Ovary (tissue), 9 donors: ENCODE results near the gene KLLN. TPM values are rescaled to one million over a fixed set of nuclear protein-coding genes. Genes with fewer than 3 reads are reported as not detected.

Experiments
- DNase-seq, 5 donors: peaks; one replicate each; pipeline ENCODE4 v3.0.0-alpha.2; 2019 to 2020
- H3K27ac ChIP-seq, 2 donors: fragments of 200-600 bp; one replicate each; pipeline versions ENCODE4 v1.5.1 to v1.8.0; 2019 to 2022
- H3K27me3 ChIP-seq: fragments of 200-600 bp; one replicate; pipeline ENCODE4 v1.8.0; 2022
- H3K36me3 ChIP-seq: fragments of 200-600 bp; sonication (generic); one replicate; pipeline ENCODE4 v1.5.1; 2019
- H3K4me1 ChIP-seq: one replicate; pipeline ENCODE4 v1.8.1; 2013; ENCODE audit warnings: mild to moderate bottlenecking, moderate library complexity; ENCODE audit not compliant: insufficient read depth
- H3K4me3 ChIP-seq: fragments of 200-600 bp; sonication (generic); one replicate; pipeline ENCODE4 v1.5.1; 2017
- H3K9me3 ChIP-seq, 2 donors: fragments of 200-600 bp in 1 of 2; sonication (generic) in 1 of 2; one replicate each; pipeline versions ENCODE4 v1.5.1 to v1.8.1; 2013 to 2019; ENCODE audit warnings: mild to moderate bottlenecking in 1 of 2, moderate library complexity in 1 of 2
- EP300 ChIP-seq: sonication (generic); formaldehyde crosslinking; IDR thresholded peaks from one replicate; pipeline ENCODE4 v1.6.1; 2017; ENCODE audit warnings: antibody characterized with exemption
- POLR2A ChIP-seq: fragments of 450-650 bp; IDR thresholded peaks from one replicate; pipeline ENCODE4 v1.6.1; 2017; ENCODE audit warnings: antibody characterized with exemption, mild to moderate bottlenecking, moderate library complexity
- WGBS, 3 donors: extraction: QIAGEN DNeasy Blood & Tissue Kit in 1 of 3; methylation state at CpG; one replicate each; pipeline versions ENCODE4 v1.1.5 to v1.1.7; 2013 to 2017; 5-methylcytosine and 5-hydroxymethylcytosine counted together
- intact Hi-C, 4 donors: fragments of 100-400 bp; cut with DNase I; formaldehyde crosslinking; loops; one replicate each; pipeline versions ENCODE4 v1.11.0 to v1.15.1; 2022 to 2023
- polyA plus RNA-seq, 2 donors: library from polyadenylated mRNA; stranded (reverse); fragments of 200-250 nt in 1 of 2; fragments of 350-450 nt in 1 of 2; fragmentation: Illumina TruSeq in 1 of 2; extraction: RNeasy Lipid Tissue Mini Kit (QIAGEN cat#74804) in 1 of 2; gene quantifications; one replicate each; pipeline ENCODE4 v1.2.3, GENCODE V29; 2013 to 2014
- total RNA-seq, 7 donors: library from RNA; depleted of rRNA in 2 of 7; stranded (reverse); fragments of >200 nt in 2 of 7; fragmentation: NEBNext Ultra II Directional in 3 of 7; extraction: Animal tissue kit (Norgen Biotek cat#: 25700) in 3 of 7; gene quantifications; one replicate each; pipeline versions ENCODE4 v1.1.0 to v1.2.4, GENCODE V29; 2016 to 2023
- TF ChIP-seq, protein P1 (sequence below), 3 donors: fragments of 450-650 bp in 2 of 3; fragments of 200-600 bp in 1 of 3; IDR thresholded peaks; one replicate each; pipeline versions ENCODE4 v1.5.1 to v1.8.0; 2016 to 2022; ENCODE audit warnings: antibody characterized with exemption in 3 of 3, mild to moderate bottlenecking in 1 of 3
- donor health status: DM: no; HTN: no; CAD: no; lungs with moderate emphysema.
- donor health status: DM: no; HTN: no; CAD: no.
- donor health status: Bipolar disorder and iron deficiency.
- donor health status: DM: yes; HTN: yes; CAD: no.
- donor health status: DM: no; HTN: no; CAD: no.
- donor health status: DM: yes; HTN: yes; CAD: no.

Gene KLLN
- total and polyA plus RNA-seq, 9 donors = 0.22 to 2.0 (median 0.60) TPM

GRCh38 chr10:87827681-87828080 is 35.7 kb downstream of the KLLN start:
- no peak for DNase-seq
- Histone ChIP-seq H3K36me3 (no peaks in the 10 kb centered on the region), H3K4me1 (no peaks in the 10 kb centered on the region), H3K4me3 (no peak overlapping the region), H3K9me3 (no peaks in the 10 kb centered on the region), H3K27me3 (no peaks in the 10 kb centered on the region), H3K27ac (no peak overlapping the region)
- intact Hi-C loops = no loop called here
- WGBS, 3 donors = 93 to 94% (median 94%) methylated on average over 2 of the region's 2 CpGs
- TF ChIP-seq, protein P1, sequence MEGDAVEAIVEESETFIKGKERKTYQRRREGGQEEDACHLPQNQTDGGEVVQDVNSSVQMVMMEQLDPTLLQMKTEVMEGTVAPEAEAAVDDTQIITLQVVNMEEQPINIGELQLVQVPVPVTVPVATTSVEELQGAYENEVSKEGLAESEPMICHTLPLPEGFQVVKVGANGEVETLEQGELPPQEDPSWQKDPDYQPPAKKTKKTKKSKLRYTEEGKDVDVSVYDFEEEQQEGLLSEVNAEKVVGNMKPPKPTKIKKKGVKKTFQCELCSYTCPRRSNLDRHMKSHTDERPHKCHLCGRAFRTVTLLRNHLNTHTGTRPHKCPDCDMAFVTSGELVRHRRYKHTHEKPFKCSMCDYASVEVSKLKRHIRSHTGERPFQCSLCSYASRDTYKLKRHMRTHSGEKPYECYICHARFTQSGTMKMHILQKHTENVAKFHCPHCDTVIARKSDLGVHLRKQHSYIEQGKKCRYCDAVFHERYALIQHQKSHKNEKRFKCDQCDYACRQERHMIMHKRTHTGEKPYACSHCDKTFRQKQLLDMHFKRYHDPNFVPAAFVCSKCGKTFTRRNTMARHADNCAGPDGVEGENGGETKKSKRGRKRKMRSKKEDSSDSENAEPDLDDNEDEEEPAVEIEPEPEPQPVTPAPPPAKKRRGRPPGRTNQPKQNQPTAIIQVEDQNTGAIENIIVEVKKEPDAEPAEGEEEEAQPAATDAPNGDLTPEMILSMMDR (IDR thresholded peaks at IDR 0.05) = no peak
- TF ChIP-seq EP300 (no peak), POLR2A (no peak)

DNA sequence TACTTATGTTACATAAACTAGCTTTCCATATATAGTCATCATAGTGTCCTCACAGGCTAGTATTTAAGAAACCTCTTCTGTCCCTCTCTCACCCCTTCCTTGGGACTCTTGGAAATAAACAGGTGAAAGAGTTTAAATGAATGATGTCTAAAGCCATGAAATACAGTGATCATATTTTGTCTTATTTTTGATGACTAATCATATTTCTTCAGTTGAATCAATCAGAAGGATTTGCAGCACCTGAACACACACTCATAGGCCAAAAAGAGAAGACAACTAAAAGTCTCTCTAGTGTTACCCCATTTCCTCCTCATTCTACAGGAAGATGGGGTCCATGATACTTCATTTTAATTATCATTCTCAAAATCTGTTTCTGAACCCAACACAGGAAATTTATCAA is 36.7 kb downstream of the KLLN start:
- Histone ChIP-seq H3K36me3 (no peaks in the 10 kb centered on the region), H3K27ac (no peak overlapping the region), H3K27me3 (no peaks in the 10 kb centered on the region), H3K4me1 (no peaks in the 10 kb centered on the region), H3K4me3 (no peak overlapping the region), H3K9me3 (no peaks in the 10 kb centered on the region)
- intact Hi-C loops = no loop called here
- TF ChIP-seq, protein P1 (IDR thresholded peaks at IDR 0.05) = no peak
- TF ChIP-seq EP300 (no peak), POLR2A (no peak)
- no peak for DNase-seq

- no peak overlapping the region for H3K4me3 ChIP-seq
- H3K27me3 ChIP-seq = no peaks in the 10 kb centered on the region
- H3K9me3 ChIP-seq = no peaks in the 10 kb centered on the region
- DNase-seq = no peak
- TF ChIP-seq, protein P1 (IDR thresholded peaks at IDR 0.05) = no peak
- TF ChIP-seq POLR2A (no peak), EP300 (no peak)
- WGBS, 3 donors = 74 to 89% (median 84%) methylated on average over 6 of the region's 6 CpGs
- H3K36me3 ChIP-seq = no peaks in the 10 kb centered on the region
- H3K4me1 ChIP-seq = no peaks in the 10 kb centered on the region
- H3K27ac ChIP-seq = no peak overlapping the region
- intact Hi-C loops = no loop called here
Observed at GRCh38 chr10:87819289-87819585, 44.1 kb downstream of the KLLN start.

- H3K4me3 ChIP-seq = peak overlapping the region; percentile 73
- H3K4me1 ChIP-seq = no peaks in the 10 kb centered on the region
- 11 to 16% (median 15%) methylated on average over 29 of the region's 29 CpGs for WGBS, 3 donors
- TF ChIP-seq, protein P1 (IDR thresholded peaks at IDR 0.05) = no peak
- no peaks in the 10 kb centered on the region for H3K27me3 ChIP-seq
- DNase-seq = peak in 1 of 5 donors; percentile 29
- no peaks in the 10 kb centered on the region for H3K9me3 ChIP-seq
- intact Hi-C loops = no loop called here
- no peaks in the 10 kb centered on the region for H3K36me3 ChIP-seq
- peak overlapping the region; percentile 43 to 54 for H3K27ac ChIP-seq
Observed at GRCh38 chr10:87818505-87819288, 44.6 kb downstream of the KLLN start.
